Bronchial epithelial cell (primary cell): ENCODE measurements around the gene APOA4. TPM values are rescaled to one million over a fixed set of nuclear protein-coding genes. Genes with fewer than 3 reads are reported as not detected.
A peak's percentile ranks its signal among the peaks of the same experiment; 100 is the strongest.

Experiments
- DNase-seq: peaks from one replicate; pipeline ENCODE4 v3.0.0-alpha.2; 2010; ENCODE audit warnings: low read depth
- FAIRE-seq: peaks from 2 replicates; lab custom pipeline; 2011; peaks lifted over from hg19 to GRCh38; lab: Jason Lieb, UNC
- H3K27me3 ChIP-seq: 2 replicates; pipeline ENCODE4 v1.5.1; 2011; ENCODE audit warnings: low read length; ENCODE audit not compliant: control insufficient read depth, insufficient read depth
- H3K36me3 ChIP-seq: 2 replicates; pipeline ENCODE4 v1.5.1; 2011; ENCODE audit warnings: low read length; ENCODE audit not compliant: control insufficient read depth, insufficient read depth
- H3K4me3 ChIP-seq: 2 replicates; pipeline ENCODE4 v1.5.1; 2011; ENCODE audit warnings: mild to moderate bottlenecking, low read depth, low read length, control low read depth
- CTCF ChIP-seq: IDR thresholded peaks from 2 replicates; pipeline ENCODE4 v1.5.1; 2011; ENCODE audit warnings: mild to moderate bottlenecking, moderate library complexity, low read length, control low read depth, inconsistent platforms; ENCODE audit not compliant: insufficient read depth, severe bottlenecking
- total RNA-seq: library from RNA; depleted of rRNA; stranded (reverse); fragments of >200 nt; gene quantifications from 2 replicates; pipeline ENCODE4 v1.2.1, GENCODE V29; 2014

Gene APOA4
- total RNA-seq, 1 donor from 2014 or later: not detected

DNA sequence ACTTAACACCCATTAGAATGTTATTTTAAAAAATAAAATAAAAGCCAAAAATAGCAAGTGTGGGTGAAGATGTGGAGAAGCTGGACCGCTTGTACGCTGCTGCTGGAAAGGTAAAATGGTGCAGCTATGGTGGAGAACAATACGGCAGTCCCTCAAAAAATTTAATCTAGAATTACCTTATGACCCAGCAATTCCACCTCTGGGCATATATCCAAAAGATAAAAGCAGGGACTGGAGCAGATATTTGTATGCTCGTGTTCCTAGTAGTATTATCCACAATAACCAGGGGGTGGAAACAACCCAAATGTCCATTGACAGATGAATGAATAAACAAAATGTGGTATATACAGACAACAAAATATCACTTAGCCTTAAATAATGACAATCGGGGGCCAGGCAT is 25.3 kb downstream of the APOA4 start:
- Histone ChIP-seq H3K36me3 (no peaks in the 10 kb centered on the region), H3K27me3 (no peaks in the 10 kb centered on the region), H3K4me3 (no peak overlapping the region)
- FAIRE-seq (no peak), DNase-seq (no peak)
- TF ChIP-seq CTCF: no peak

DNA sequence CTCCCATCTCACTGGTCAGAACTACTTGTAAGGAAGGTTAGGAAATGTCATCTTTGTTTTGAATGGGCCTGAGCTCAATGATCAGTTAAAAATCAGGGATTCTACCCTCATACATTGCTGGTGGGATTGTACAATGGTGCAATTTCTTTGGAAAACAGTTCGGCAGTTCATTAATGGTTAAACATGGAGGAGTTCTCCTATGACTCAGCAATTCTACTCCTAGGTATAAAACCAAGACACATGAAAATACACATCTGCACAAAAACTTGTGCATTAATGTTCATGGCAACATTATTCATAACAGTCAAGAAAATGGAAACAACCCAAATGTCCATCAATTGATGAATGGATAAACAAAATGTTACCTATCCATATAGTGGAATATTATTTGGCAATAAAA is 26.6 kb downstream of the APOA4 start:
- DNase-seq (no peak), FAIRE-seq (no peak)
- Histone ChIP-seq H3K4me3 (no peak overlapping the region), H3K27me3 (no peaks in the 10 kb centered on the region), H3K36me3 (no peaks in the 10 kb centered on the region)
- TF ChIP-seq CTCF: no peak

GRCh38 chr11:116794851-116795250 is 28.3 kb downstream of the APOA4 start:
- Histone ChIP-seq H3K36me3 (no peaks in the 10 kb centered on the region), H3K27me3 (no peaks in the 10 kb centered on the region), H3K4me3 (no peak overlapping the region)
- no peak for FAIRE-seq
- TF ChIP-seq CTCF: no peak
- no peak for DNase-seq

- Histone ChIP-seq H3K27me3 (no peaks in the 10 kb centered on the region), H3K4me3 (no peak overlapping the region)
- FAIRE-seq: no peak
These were observed 29.4 kb downstream of the APOA4 start for GRCh38 chr11:116793772-116794097.

GRCh38 chr11:116792869-116793771 is 30.0 kb downstream of the APOA4 start:
- Histone ChIP-seq H3K36me3 (no peaks in the 10 kb centered on the region), H3K4me3 (no peak overlapping the region), H3K27me3 (no peaks in the 10 kb centered on the region)
- no peak for TF ChIP-seq CTCF
- FAIRE-seq: peak; percentile 28
- peak; percentile 88 for DNase-seq

More at GRCh38 chr11:116793772-116794097, 29.4 kb downstream of the APOA4 start:
- DNase-seq: peak; percentile 27
- H3K36me3 ChIP-seq: no peaks in the 10 kb centered on the region
- TF ChIP-seq CTCF: no peak
